ENCODE measurements around the gene EVL.

DNA sequence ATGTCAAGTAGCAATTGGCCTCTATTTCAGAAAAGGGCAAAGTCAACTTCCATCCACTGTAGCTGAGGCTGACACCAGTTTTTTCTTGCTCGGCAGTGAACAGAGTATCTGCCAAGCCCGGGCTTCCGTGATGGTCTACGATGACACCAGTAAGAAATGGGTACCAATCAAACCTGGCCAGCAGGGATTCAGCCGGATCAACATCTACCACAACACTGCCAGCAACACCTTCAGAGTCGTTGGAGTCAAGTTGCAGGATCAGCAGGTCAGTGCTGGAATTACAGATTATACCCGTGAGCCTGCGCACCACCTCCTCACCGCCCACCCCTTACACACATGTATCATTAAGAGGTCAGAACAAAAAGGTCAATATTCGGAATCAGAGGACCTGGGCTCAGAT is 19.4 kb downstream of the EVL start:
- TF ChIP-seq POLR2A (IDR thresholded peaks at IDR 0.05; ENCODE audit: low read length) (no peak), GATA1 (IDR thresholded peaks at IDR 0.05; ENCODE audit: low read depth, low read length) (no peak)
